HG03460 (cell line): ENCODE data around the gene SNAI1.
"Not testable (repeated sequence)": the region's sequence is repeated elsewhere in the genome, so short reads cannot be mapped to it uniquely, and the experiment has no call there.

ENCODE experiments used
- ATAC-seq: cut with Tn5 transposase; IDR thresholded peaks from one replicate; pipeline ENCODE4 v1.9.1; 2021; ENCODE audit not compliant: unreplicated experiment

SNAI1 gene

DNA sequence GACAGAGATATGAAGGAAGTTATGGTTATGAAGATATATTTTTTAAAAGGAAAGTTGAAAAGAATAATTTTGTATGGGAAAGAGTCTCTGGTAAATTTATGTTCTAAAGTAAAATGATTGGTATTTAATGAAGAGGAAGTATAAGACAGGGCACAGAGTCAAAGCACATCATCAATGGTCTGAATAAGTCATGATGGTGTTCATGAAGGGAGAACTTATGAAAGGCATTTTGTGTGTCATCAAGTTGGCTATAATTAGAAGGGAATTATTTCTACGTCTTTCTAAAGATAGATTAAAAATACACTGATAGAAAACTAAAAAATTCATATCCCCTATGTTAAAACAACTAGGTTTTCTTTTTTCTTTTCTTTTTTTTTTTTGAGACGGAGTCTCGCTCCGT, 21.4 kb upstream of the SNAI1 start:
- no peak for ATAC-seq

DNA sequence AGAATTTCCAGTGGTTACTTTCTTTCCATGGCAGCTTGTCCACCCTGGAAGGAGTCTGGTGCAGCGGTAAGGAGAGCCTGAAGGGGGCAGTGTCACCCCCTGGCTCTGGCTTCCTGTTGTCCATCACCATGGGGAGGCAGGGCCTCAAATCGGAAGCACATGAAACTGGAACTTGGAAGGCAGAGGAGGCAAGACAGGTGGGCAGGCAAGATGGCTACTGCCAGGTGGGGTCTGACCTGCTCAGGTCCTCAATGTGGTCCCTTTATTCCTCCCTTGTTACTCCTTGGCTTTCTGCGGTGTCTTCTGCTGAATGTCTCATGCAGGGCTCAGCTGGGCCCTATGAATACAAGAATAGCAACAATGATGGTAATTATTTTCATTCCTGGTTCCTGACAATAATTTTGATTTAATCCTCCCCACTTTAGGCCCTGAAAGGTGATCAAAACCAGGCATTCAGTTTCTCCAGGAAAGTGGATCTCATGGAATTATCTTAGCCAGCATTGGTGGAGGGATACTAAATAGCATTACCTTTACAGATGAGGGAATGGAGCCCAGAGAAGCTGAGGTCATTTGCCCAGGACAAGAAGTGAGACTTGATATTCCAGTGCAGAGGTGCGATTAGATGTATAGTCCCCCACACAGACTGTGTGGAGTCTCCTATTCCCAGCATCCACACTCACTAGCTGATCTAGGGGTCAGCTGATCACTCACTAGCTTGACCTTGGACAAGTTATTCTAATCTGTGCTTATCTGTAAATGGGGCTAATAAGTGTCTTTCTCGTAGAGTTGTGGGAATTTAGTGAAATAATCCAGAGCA, 17.6 kb upstream of the SNAI1 start:
- ATAC-seq, result no peak

DNA sequence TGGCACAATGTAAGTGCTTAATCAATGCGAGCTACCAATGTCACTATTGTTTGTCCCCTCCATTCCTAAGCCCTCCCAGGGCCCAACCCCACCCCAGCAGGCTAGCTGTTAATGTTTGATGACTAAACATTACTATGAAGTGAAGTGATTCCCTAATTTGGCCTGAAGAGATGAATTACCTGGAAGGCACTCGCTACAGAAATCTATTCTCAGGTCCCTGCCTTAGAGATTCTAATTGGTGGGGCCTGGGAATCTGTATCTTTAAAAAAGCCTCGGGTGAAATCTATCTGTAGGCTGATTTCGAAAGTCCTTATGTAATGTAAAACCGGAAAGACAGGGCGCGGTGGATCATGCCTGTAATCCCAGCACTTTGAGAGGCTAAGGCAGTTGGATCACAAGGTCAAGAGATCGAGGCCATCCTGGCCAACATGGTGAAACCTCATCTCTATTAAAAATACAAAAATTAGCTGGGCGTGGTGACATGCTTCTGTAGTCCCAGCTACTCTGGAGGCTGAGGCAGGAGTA, 16.9 kb upstream of the SNAI1 start:
- ATAC-seq, result no peak

DNA sequence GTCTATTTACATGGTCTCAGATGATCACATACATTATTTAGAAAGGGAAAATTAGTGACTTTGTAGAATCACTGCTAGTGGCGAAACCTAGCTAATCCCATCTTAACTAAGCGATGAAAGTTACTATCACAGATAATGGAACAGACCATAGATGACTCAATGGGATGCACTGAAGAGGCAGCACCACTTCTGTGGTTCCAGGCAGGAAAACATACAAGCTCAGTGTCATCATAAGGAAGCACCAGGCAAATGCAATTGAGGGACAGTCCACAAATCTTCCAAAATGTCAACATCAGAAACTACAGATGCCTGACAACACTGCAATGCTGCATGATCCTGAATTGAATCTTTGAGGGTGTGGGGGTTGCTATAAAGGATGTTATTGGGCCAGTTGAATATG, 15.9 kb upstream of the SNAI1 start:
- ATAC-seq, result no peak

DNA sequence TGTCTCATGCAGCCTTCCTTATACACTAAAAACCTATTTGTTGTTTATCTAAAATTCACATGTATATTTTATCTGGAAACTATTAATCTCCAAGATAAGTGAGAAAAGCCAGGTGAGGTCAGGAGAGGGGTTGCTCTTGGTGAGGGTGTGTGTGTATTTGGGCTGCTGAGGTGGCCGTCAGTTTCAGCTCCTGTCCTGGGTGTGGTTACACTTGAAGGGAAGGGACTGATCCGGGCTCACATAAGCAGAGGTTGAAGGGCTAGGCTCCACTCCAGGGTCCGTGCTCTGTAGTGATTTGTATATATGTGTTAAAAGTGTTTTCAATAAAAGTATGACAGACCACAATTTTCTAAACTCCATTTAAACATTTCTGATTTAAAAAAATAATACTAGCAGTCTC, 13.5 kb upstream of the SNAI1 start:
- no peak for ATAC-seq

- no peak for ATAC-seq
These were observed 12.8 kb upstream of the SNAI1 start for GRCh38 chr20:49969946-49970345.

DNA sequence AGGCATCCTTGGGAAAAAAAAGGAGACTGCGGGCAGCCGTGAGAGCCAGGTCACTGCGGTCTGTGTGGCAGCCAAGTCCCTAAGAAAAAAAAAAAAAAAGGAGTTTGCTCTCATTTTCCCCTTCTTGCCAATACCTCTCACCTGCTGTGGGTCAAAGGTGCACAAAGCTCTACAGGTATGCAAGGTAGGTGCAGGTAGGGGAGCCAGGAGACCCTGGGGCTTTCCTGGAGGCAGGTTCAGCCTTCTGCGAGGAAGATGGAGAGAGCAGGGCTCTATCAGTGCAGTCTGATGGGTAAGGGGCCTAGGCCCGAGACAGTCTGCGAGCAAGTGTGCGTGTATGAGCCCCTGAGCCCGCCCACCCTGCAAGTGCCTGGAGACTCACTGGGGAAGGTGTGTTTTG, 12.3 kb upstream of the SNAI1 start:
- ATAC-seq, result no peak

DNA sequence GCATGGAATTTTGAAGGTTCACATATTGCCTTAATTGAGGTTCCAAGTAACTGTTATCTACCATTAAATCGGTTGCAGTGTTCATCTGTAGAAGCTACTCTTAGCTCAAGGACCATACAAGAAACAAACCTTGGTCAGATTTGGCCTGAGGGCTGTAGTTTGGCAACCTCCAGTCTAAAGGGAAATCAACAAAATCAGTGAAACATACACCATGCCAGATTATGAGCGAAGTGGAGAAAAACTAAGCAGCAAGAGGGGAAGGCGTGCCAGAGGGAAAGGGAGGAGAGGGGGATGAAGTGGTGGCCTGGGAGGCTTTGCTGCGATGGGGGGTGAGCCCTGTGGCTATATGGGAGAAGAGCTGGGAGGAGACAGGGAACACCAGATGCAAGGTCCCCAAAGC, 8.8 kb upstream of the SNAI1 start:
- ATAC-seq, result no peak

- ATAC-seq, result no peak
These were observed 6.2 kb upstream of the SNAI1 start for GRCh38 chr20:49976542-49976941.

DNA sequence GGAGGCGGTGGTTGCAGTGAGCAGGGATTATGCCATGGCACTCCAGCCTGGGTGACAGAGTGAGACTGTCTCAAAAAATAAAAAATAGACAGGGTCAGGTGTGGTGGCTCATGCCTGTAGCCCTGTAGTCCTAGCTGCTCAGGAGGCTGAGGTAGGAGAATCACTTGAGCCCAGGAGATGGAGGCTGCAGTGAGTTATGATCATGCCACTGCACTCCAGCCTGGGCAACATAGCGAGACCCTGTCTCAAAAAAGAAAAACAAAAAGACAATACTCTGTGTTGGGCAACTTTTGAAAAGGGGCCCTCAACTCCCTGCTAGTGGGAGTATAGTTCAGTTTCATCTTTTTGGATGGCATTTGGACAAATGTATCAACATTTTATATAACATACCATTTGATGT, 5.0 kb upstream of the SNAI1 start:
- not testable (repeated sequence) for ATAC-seq

DNA sequence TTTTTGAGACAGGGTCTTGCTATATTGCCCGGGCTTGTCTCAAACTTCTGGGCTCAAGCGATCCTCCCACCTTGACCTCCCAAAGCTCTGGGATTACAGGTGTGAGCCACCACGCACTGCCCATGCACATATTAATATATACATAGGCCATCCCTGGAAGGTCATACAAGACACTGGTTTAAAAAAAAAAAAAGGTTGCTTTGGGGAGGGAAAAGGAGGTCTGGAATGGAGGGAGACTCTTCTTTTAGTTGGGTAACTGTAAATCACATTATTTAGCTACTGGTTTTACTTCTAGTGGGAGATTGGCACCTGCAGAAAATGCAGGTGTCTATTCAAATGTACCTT, 4.1 kb upstream of the SNAI1 start:
- ATAC-seq, result no peak

- no peak for ATAC-seq
These were observed 3.5 kb upstream of the SNAI1 start for GRCh38 chr20:49979030-49979832.

- ATAC-seq, result no peak
These were observed 2.4 kb upstream of the SNAI1 start for GRCh38 chr20:49980140-49981008.

DNA sequence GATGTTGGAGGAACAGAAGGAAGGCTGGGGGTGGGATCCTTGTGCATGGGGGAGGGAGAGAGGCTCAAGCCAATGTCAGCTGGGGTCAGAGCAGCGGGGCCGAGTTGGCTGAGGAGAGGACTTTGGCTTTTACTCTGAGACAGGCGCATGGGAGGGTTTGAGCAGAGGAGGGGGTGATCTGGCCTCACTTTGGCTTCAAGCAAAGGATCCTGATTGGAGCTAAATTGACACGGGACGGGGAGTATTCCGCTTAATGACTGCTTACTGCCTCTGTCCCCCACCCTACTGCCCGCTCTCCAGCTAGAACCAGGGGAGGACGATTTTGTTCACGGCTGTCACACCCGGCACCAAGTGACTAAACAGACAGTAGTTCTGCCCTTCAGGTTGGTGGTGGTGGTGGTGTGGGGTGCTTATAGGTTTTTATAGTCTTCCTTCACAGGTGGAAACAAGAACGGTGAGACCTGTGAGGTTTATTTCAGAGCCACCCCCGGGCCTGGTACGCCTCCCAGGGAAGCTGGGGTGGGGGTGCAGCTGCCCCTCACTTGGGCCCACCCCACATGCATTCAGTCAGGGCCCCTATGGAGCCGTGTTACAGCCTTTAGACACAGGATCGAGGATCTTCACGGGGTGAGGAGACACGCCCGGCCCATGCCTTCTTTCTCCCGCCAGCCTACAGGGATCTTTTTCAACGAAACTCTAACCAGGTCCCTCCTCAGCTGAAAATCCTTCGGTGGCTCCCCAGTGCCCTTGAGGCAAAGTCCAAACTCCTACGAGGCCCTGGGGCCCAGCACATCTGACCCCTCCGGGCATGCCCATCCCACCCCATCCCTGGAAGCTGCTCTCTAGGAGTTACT, 1.3 kb upstream of the SNAI1 start:
- ATAC-seq, result no peak

DNA sequence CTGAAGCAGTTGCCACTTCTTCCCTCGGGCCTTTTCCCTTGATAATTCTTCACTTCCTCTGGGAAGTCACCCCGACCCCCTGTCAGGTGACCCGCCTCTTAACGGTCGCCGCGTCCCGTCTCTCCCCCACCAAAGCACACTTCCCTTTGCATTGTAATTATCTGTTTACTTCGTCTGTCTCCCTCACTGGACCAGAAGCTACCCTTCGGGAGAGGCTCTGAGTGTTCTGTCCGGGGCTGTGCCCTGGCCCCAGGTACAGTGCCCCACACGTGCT, 771 bp upstream of the SNAI1 start:
- ATAC-seq, result no peak

GRCh38 chr20:49983123-49983847, 505 bp downstream of the SNAI1 start:
- ATAC-seq, result no peak

DNA sequence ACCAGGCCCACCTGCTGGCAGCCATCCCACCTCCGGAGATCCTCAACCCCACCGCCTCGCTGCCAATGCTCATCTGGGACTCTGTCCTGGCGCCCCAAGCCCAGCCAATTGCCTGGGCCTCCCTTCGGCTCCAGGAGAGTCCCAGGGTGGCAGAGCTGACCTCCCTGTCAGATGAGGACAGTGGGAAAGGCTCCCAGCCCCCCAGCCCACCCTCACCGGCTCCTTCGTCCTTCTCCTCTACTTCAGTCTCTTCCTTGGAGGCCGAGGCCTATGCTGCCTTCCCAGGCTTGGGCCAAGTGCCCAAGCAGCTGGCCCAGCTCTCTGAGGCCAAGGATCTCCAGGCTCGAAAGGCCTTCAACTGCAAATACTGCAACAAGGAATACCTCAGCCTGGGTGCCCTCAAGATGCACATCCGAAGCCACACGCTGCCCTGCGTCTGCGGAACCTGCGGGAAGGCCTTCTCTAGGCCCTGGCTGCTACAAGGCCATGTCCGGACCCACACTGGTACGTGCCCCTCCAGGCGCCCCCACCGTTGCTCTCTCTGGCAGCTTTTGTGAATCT, 1.1 kb downstream of the SNAI1 start:
- no peak for ATAC-seq

- ATAC-seq, result no peak
These were observed 1.8 kb downstream of the SNAI1 start for GRCh38 chr20:49984426-49985153.

DNA sequence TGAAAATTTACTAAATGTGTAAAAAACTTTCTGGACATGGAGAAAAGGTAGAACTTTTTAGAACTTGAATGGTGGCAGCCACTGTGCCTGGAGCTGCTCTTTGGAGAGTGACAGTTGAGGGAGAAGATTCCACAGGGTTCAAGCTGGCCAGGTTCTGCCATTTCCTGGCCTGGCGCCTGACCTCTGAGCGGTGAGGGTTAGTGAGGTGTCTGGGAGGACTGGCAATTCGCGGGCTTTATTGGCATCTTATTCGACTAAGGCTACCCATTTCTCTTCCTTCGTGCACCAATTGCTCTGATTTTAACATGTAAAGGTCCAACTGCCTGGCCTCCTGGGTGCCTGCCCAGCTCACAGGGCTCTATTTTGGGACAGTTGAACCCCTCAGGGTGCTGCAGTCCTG, 2.4 kb downstream of the SNAI1 start:
- ATAC-seq, result no peak
